Activated naive CD4-positive, alpha-beta T cell treated with anti-CD3 and anti-CD28 coated beads, Interleukin-2, amount 50 U/mL, for 24 hours (primary cell): ENCODE data around the gene NAMPT.
"Not testable (repeated sequence)": the region's sequence is repeated elsewhere in the genome, so short reads cannot be mapped to it uniquely, and the experiment has no call there.

Experiments used
- H3K27ac Mint-ChIP-seq: one replicate; pipeline ENCODE4 v1.8.0; 2021; ENCODE audit warnings: mild to moderate bottlenecking, mixed read lengths
- H3K27me3 Mint-ChIP-seq: one replicate; pipeline ENCODE4 v1.8.0; 2021; ENCODE audit warnings: mixed read lengths
- H3K36me3 Mint-ChIP-seq: one replicate; pipeline ENCODE4 v1.8.0; 2021; ENCODE audit warnings: mixed read lengths
- H3K4me1 Mint-ChIP-seq: one replicate; pipeline ENCODE4 v1.8.0; 2021; ENCODE audit warnings: mixed read lengths
- H3K4me3 Mint-ChIP-seq: one replicate; pipeline ENCODE4 v1.8.0; 2021; ENCODE audit warnings: mild to moderate bottlenecking, mixed read lengths
- H3K9me3 Mint-ChIP-seq: one replicate; pipeline ENCODE4 v1.8.0; 2021; ENCODE audit warnings: mixed read lengths

NAMPT gene

DNA sequence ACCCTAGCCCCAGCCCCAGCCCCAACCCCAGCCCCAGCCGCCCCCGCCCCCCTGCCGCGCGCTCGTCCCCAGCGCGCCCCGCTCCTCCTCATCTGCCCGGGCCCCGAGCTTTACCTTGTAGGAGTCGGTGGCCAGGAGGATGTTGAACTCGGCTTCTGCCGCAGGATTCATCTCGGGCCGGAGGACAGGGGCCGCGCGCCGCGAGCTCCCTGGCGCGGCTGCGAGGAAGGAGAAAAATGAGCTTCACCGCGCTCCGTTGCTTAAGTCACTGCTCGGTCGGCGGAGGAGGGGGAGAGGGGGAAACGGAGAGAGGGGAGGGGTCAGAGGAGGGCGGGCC, at the start of gene NAMPT:
TSS of gene NAMPT (minus strand) at position 270 of the 337 bp plus-strand sequence. CDS start at position 171, 99 bp downstream.
- H3K9me3 Mint-ChIP-seq: no peaks in the 10 kb centered on the region
- H3K27me3 Mint-ChIP-seq: no peaks in the 10 kb centered on the region
- peak within 1 kb of the TSS; percentile 97 for H3K4me3 Mint-ChIP-seq
- peaks cover 16% of the 10 kb centered on the region for H3K4me1 Mint-ChIP-seq
- H3K36me3 Mint-ChIP-seq: peaks cover 31% of the 10 kb centered on the region
- peak within 1 kb of the TSS; percentile 100 for H3K27ac Mint-ChIP-seq

DNA sequence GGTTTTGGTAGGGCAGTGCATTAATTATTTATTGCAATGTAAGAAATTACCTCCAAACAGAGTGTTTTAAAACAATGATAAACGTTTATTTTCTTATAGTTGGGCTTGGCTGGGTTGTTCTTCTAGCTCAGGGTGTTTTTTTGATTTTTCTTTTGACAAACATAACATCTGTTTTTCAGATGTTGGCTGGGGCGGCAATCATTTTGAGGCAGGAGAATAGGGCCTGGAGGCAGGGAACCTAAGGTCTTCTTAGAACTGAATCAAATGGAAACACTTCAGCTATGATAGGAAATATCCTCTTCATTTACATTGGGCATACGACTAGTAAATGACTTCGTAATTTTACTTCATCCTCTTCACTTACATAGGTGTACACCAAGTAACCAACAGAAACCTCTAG, 47.4 kb upstream of the NAMPT start:
- Mint-ChIP-seq H3K9me3 (no peaks in the 10 kb centered on the region), H3K4me1 (peaks cover 18% of the 10 kb centered on the region), H3K36me3 (no peaks in the 10 kb centered on the region), H3K4me3 (no peak overlapping the region), H3K27ac (no peak overlapping the region), H3K27me3 (no peaks in the 10 kb centered on the region)

DNA sequence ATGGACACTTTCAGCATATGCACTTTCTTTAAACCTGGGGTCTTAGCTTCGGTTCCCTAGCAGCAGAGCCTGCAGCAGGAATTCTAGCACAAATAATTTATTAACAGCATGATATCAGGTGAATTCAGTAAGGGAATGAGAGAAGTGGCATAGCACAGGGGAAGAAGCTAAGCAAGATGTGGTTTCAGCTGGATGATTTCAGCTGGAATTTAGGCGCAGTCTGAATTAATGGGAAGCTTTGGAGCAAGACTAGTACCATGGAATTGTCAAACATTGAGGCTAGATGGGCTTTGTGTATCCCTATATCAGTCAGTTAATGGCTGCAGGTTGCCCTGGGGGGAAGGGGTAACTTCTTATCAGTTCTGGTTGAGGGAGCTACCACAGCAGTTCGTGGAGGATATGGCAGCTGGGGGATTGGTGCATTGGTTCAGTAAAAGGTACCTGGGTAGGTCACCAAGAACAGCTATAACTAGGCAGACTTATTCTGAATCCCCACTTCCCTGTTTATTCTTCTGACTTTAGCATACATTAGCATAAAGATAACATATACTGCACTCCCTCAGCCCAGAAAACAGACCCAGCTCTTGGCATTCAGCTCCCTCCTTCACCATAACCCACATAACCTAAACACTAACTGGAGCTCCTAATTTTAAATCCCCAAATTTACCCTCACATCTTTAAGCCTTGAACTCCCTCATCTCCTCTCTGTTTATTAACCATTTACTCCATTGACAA, 46.8 kb upstream of the NAMPT start:
- no peaks in the 10 kb centered on the region for H3K27me3 Mint-ChIP-seq

DNA sequence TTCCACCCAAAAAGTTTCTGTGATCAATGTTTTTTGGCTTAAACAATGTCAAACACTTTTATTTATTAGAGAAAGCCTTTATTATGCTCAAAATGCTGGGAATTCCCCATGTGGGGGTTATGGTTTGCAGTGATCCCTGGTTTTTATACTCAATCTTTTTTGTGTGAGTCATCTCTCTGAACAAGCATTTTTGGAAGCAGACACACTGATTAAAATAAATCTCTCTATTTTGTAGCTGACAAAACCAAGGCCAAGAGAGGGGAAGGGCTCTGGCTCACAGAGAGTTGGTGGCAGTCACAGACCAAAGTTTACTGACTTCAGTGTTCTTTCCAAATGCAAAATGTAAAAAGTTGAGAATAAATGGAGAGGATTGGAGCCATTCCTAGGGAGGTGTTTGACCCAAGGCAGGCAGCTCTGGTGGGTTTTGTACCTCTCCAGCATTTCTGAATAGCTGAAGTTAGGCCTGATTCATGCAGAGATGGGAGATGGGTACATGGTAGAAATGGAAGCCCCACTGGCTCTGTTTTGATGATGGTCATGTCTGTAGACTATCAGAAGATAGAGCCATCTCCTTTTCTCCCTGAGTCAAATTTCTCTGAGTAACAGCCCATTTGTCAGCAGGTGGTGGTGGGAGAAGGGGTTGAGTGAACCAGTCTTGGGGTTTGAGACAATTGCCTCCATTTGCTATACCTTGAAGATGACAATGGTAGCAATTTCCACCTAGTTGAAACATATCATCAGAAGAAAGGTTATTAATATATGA, 45.4 kb upstream of the NAMPT start:
- Mint-ChIP-seq H3K9me3 (no peaks in the 10 kb centered on the region), H3K4me1 (peaks cover 18% of the 10 kb centered on the region), H3K4me3 (peak overlapping the region; percentile 39), H3K36me3 (no peaks in the 10 kb centered on the region), H3K27me3 (no peaks in the 10 kb centered on the region), H3K27ac (peak overlapping the region; percentile 86)

More for the DNA sequence above, 46.8 kb upstream of the NAMPT start:
- peaks cover 18% of the 10 kb centered on the region for H3K4me1 Mint-ChIP-seq
- H3K36me3 Mint-ChIP-seq: no peaks in the 10 kb centered on the region
- H3K9me3 Mint-ChIP-seq: no peaks in the 10 kb centered on the region
- no peak overlapping the region for H3K4me3 Mint-ChIP-seq
- H3K27ac Mint-ChIP-seq: peak overlapping the region; percentile 49

DNA sequence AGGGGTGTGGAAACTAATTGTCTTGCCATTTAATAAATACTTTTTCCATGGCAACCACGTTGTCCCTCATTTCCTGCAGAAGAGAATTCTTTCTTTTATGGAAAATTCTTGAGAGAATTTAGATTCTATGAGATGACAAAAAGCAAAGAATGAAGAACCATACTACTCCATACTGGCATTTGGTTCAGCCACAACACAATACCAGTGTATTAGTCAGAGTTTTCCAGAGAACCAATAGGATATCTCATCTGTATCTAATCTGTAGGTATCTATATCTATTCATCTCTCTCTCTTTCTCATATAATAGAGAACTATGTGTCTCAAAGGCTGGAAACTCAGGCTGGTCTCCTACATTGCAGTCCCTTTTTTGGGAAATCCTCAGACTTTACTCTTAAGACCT, 44.6 kb upstream of the NAMPT start:
- no peak overlapping the region for H3K27ac Mint-ChIP-seq
- H3K4me1 Mint-ChIP-seq: peaks cover 18% of the 10 kb centered on the region
- H3K4me3 Mint-ChIP-seq: no peak overlapping the region
- no peaks in the 10 kb centered on the region for H3K9me3 Mint-ChIP-seq
- H3K27me3 Mint-ChIP-seq: no peaks in the 10 kb centered on the region
- no peaks in the 10 kb centered on the region for H3K36me3 Mint-ChIP-seq

DNA sequence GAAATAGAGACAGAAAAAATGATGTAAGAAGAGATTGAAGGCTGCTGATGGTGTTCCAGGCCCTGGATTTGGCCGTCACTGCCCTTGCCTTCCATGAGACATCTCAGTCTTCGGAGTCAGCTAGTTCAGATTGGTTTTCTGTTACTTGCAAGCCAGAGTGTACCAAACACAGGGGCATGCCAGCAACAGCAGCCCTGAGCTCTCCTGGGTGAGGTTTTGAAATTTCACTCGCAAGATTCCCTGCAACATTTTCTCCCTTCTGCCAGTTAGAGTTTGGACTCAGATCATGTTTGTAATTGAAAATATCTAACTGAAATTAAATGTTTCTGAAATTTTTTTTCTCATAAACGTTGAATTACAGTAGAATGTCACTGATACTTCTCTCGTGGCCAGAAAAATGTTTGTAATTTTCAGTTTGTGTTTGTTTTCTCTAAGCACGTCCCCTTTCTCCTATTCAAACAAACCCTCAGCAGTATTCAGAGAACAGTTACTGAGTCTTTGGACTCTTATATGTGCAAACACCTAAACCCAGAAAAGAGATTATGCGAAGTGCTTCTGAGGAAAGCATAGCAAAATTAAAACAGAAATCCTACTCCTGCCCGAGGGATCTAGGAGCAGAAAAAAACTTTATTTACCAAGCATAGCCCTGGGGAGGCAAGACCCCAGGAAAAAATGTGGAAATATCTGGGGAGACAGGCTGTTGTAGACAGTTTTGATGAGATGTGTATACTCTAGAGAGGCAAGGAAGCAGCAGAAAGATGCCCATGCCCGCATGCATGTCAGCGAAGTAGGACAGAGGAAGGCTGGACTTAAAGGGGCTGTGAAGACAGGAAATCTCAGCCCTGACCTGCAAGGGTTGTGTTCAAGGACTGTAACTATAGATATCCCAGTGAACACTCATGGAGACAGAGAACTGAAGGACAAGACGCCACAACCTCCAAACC, 43.0 kb upstream of the NAMPT start:
- Mint-ChIP-seq H3K9me3 (no peaks in the 10 kb centered on the region), H3K27ac (no peak overlapping the region), H3K36me3 (no peaks in the 10 kb centered on the region), H3K4me3 (no peak overlapping the region), H3K27me3 (no peaks in the 10 kb centered on the region), H3K4me1 (peaks cover 18% of the 10 kb centered on the region)

DNA sequence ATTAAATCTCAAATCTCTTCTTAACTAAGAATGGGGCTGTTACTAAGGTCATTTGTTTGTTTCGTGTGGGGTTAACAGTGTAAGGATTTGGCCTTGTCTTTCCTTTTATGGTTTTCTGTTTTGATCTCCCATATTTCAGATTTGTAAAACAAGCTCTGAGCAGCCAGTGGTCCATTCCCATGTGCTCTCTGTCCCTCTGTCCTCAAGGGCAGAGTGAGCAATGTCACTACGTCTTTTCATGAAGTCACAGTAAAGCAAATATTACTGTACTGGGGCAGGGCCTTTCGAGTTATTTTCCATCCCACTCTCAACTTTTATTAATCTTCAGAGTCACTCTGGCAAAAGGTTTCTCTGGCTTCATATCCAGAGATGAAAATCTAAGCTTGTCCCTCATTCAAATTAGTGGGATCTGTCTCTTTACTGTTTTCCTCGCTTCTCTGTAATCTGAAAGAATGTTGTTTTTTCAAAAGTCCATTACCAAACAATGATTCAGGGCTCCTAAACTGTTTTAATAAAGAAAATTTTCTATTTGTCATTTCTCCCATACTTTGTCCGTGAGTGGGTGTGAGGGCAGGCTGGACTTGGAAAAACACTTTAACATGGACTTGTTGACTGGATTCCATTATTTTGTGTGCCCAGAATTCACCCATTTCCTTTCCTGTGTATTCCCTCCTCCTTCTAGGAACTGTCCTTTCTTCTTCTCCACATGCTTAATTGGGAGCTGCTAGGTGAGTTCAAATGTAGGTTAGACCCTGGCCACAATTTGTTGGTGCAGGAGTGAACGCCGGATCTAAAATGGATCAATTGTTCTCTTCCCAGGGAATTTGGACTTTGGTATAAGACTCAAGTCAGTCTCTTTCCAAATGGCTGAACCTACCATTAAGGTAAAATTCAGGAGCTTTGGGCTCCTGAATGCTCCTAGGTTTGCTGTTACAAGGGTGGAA, 42.1 kb upstream of the NAMPT start:
- no peaks in the 10 kb centered on the region for H3K36me3 Mint-ChIP-seq
- no peak overlapping the region for H3K4me3 Mint-ChIP-seq
- H3K27me3 Mint-ChIP-seq: peaks cover under 1% of the 10 kb centered on the region
- no peaks in the 10 kb centered on the region for H3K9me3 Mint-ChIP-seq
- H3K27ac Mint-ChIP-seq: no peak overlapping the region
- peaks cover 18% of the 10 kb centered on the region for H3K4me1 Mint-ChIP-seq

DNA sequence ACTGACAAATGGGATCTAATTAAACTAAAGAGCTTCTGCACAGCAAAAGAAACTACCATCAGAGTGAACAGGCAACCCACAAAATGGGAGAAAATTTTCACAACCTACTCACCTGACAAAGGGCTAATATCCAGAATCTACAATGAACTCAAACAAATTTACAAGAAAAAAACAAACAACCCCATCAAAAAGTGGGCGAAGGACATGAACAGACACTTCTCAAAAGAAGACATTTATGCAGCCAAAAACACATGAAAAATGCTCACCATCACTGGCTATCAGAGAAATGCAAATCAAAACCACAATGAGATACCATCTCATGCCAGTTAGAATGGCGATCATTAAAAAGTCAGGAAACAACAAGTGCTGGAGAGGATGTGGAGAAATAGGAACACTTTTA, 39.7 kb upstream of the NAMPT start:
- H3K4me3 Mint-ChIP-seq, H3K9me3 Mint-ChIP-seq, H3K27me3 Mint-ChIP-seq, H3K36me3 Mint-ChIP-seq, H3K27ac Mint-ChIP-seq, H3K4me1 Mint-ChIP-seq: not testable (repeated sequence)

DNA sequence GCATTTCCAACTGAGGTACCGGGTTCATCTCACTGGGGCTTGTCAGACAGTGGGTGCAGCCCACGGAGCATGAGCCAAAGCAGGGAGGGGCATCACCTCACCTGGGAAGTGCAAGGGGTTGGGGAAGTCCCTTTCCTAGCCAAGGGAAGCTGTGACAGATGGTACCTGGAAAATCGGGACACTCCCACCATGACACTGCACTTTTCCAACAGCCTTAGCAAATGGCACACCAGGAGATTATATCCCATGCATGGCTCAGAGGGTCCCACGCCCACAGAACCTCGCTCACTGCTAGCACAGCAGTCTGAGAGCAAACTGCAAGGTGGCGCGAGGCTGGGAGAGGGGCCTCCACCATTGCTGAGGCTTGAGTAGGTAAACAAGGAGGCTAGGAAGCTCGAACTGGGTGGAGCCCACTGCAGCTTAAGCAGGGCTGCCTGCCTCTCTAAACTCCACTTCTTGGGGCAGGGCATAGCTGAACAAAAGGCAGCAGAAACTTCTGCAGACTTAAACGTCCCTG, 35.5 kb upstream of the NAMPT start:
- H3K4me1 Mint-ChIP-seq, H3K36me3 Mint-ChIP-seq, H3K27ac Mint-ChIP-seq, H3K4me3 Mint-ChIP-seq, H3K9me3 Mint-ChIP-seq: not testable (repeated sequence)
- peaks cover 19% of the 10 kb centered on the region for H3K27me3 Mint-ChIP-seq

DNA sequence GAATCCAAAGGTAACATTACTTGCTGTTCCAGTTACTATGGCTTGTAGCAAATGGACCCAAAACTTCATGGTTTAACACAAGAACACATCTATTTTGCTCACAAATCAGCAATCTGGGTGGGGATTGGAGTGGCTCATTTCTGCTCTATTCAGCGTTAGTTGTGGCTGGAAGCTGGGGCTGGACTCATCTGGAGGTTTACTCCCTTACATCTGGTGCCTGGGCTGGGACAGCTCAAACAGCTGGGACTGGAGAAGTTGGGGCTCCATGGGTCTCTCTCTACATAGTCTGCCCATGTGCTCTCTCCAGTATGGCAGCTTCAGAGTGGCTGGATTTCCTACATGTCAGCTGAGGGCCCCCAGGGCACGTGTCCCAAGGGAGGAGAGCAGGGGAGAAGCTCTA, 33.7 kb upstream of the NAMPT start:
- Mint-ChIP-seq H3K9me3 (no peaks in the 10 kb centered on the region), H3K27me3 (peaks cover 22% of the 10 kb centered on the region), H3K36me3 (no peaks in the 10 kb centered on the region), H3K4me3 (no peak overlapping the region), H3K4me1 (peaks cover 11% of the 10 kb centered on the region), H3K27ac (no peak overlapping the region)

DNA sequence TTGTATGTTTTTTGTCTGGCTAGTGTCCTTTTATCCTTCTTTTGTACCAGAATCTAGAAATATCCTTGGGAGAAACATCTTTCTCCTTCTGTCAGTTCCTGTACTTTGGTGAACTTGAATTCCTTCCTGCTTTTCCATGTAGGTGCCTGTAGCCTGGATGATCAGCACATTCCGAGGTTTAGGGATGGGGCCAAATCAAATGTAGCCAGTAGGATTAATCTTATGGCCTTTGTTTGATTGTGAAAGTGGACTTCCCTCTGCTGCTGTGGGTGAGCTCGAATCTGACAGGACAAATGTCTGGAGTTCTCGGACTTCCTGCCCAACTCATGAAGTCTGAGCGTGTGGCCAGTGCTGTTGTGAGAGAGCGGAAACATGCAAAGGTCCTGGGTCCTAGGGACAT, 33.2 kb upstream of the NAMPT start:
- no peak overlapping the region for H3K27ac Mint-ChIP-seq
- peaks cover 22% of the 10 kb centered on the region for H3K27me3 Mint-ChIP-seq
- peaks cover 17% of the 10 kb centered on the region for H3K4me1 Mint-ChIP-seq
- H3K36me3 Mint-ChIP-seq: no peaks in the 10 kb centered on the region
- no peak overlapping the region for H3K4me3 Mint-ChIP-seq
- H3K9me3 Mint-ChIP-seq: no peaks in the 10 kb centered on the region

DNA sequence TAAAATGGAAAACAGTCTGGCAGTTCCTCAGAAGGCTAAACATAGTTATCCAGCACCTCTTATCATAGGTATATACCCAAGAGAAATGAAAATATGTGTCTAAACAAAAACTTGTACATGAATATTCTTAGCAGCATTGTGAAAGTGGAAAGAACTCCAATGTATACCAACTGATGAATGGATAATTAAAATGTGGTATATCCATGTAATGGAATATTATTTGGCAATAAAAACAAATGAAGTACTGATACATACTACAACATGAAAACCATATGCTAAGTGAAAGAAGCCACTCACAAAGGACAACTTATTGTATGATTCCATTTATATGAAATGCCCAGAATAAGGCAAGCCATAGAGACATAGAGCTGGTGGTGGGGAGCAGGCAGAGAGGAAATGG, 32.2 kb upstream of the NAMPT start:
- no peaks in the 10 kb centered on the region for H3K36me3 Mint-ChIP-seq
- peaks cover 19% of the 10 kb centered on the region for H3K4me1 Mint-ChIP-seq
- no peaks in the 10 kb centered on the region for H3K9me3 Mint-ChIP-seq
- peaks cover 22% of the 10 kb centered on the region for H3K27me3 Mint-ChIP-seq
- H3K4me3 Mint-ChIP-seq: no peak overlapping the region
- H3K27ac Mint-ChIP-seq: no peak overlapping the region

DNA sequence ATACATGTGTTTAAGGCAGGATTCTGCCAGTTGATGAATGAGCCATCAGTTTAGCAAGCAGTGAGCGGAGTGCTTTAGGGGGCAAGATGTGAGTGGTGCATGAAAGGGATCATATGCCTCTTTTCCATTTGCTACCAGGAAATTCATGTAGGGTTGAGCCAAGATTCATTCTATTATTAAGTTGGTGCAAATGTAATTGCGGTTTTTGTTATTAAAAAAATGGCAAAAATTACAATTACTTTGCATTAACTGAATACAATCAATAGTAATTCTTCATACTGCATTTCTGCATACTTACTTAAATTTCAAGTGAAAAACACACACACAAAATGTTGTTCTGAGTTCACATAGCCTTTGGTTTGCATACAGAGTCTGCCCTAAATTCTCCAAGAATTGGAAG, 30.1 kb upstream of the NAMPT start:
- Mint-ChIP-seq H3K27me3 (peaks cover 17% of the 10 kb centered on the region), H3K9me3 (no peaks in the 10 kb centered on the region), H3K4me3 (no peak overlapping the region), H3K27ac (no peak overlapping the region), H3K4me1 (peaks cover 19% of the 10 kb centered on the region), H3K36me3 (peaks cover 1% of the 10 kb centered on the region)

DNA sequence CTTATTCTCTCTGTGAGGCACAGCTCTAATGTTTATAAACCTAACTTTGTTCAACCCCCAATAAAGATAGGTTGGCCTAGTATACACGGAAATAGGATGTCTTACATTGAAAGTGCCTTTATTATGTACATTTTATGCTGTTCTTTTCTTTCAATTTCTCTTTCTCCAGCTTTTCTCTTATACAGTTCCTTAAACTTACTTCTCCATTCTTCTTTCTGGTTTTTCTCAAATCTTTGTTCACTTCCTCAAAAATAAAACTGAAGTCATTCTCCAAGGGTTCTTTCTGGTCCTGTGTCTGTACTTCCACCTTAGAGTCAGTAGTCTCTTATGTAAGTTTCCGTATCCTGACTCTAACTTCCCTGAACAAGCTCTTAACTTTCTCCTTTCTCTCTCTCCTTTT, 29.2 kb upstream of the NAMPT start:
- H3K27me3 Mint-ChIP-seq: peaks cover 17% of the 10 kb centered on the region
- no peaks in the 10 kb centered on the region for H3K9me3 Mint-ChIP-seq
- peak overlapping the region; percentile 5 for H3K4me3 Mint-ChIP-seq
- peaks cover 26% of the 10 kb centered on the region for H3K4me1 Mint-ChIP-seq
- H3K27ac Mint-ChIP-seq: peak overlapping the region; percentile 73
- H3K36me3 Mint-ChIP-seq: peaks cover 1% of the 10 kb centered on the region
